HG02610 (cell line): Measurements from ENCODE around the gene ERC2.

ENCODE experiments used
- ATAC-seq: cut with Tn5 transposase; IDR thresholded peaks from one replicate; pipeline ENCODE4 v1.9.1; 2021; ENCODE audit warnings: mild to moderate bottlenecking, moderate library complexity; ENCODE audit not compliant: unreplicated experiment

The ERC2 gene

DNA sequence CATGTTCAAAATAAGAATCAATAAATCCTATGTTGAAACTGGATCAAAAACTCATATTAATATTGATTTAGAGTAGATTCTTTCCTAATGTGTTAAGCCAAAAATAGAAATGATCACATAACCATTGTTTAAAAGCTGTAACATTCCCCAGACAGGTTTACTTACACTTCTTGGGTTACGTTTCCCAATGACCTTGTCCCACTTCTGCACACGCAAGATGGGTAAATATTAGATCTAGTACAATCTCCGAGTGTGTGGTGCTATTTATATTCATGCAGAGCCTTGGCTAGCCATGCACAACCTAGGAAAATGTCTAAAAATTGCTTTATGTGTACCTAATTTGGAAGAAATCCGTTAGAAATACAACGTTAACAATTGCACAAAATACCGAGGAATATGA, 39.6 kb downstream of the ERC2 start:
- no peak for ATAC-seq

DNA sequence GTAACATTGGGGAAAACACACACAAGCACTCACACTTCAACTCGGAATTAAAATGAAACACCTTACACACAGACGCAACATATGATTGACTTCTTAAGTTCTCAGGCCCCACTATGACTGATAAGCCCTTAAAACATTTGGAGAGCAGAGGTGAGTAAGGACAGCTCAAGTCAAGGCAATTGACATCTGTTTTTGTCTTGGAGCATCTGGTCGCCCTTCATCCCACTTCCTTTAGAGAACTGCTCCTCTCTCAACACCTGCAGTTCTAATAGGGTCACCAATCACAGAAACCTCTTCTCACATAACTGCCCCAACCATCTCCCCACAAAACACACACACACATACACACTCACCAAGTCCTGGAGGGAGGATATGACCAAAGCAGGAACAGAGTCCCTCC, 43.4 kb downstream of the ERC2 start:
- ATAC-seq: no peak

DNA sequence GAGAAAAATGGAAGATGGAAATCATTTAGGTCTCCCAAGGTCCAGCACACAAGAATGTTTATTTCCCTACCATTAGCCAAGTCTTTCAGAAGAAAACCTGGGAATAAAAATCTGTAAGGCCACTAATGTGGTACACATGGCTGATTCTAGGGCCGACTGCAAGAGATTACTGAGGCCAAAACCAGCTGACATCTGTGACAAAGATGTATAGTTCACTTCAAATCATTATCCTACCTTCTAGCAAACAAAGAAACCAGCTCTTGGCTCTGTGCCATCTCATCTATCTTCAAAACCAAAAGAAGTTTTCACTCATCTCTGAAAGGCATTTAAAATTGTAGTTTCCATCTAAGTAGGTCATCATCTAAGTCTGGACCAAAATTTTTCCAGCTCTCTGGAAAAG, 43.9 kb downstream of the ERC2 start:
- ATAC-seq: no peak

DNA sequence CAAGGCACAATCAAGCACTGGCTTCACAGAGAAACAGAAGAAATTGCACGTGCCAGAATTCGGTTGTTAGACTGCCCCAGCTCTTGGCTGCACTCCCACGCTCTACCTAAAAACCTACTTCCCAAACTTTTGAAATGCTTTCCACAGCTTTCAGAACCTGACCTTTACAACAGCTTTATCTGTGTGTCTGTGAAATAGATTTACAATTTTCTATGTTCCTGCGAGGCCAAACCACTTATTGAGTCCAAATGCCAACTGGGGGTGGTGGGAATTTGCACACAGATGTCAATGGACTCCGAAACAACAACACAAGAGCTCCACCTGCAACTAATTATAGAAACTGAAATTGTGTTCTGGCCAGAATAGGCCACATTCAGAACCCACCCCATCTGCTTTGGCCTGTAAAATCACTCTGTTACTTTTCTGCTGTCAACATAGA, 44.6 kb downstream of the ERC2 start:
- ATAC-seq: no peak

- no peak for ATAC-seq
These were observed 46.0 kb downstream of the ERC2 start for GRCh38 chr3:56422316-56422715.

DNA sequence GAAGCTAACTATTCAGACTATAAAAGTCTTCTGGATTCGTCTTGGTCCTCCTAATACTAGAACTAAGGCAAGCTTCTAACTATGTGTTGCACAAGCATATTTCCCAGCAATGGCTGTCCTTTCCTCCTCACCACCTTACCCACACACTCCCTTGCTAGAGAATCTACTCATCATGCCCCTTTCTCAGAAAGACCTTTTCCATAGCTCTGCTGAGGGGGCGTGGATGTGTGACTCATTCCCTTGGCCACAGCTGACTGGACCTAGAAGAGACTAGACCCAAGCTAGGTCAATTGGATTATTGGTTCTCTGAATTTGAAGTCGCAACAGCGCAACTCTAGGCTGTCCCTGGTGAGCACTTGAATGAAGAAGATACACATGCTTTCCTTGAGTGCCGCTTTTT, 47.1 kb downstream of the ERC2 start:
- no peak for ATAC-seq

GRCh38 chr3:56415652-56416051, 52.6 kb downstream of the ERC2 start:
- no peak for ATAC-seq

- no peak for ATAC-seq
These were observed 54.4 kb downstream of the ERC2 start for GRCh38 chr3:56413911-56414310.

- no peak for ATAC-seq
These were observed 57.1 kb downstream of the ERC2 start for GRCh38 chr3:56411166-56411565.

- ATAC-seq: no peak
These were observed 57.7 kb downstream of the ERC2 start for GRCh38 chr3:56410576-56410975.

DNA sequence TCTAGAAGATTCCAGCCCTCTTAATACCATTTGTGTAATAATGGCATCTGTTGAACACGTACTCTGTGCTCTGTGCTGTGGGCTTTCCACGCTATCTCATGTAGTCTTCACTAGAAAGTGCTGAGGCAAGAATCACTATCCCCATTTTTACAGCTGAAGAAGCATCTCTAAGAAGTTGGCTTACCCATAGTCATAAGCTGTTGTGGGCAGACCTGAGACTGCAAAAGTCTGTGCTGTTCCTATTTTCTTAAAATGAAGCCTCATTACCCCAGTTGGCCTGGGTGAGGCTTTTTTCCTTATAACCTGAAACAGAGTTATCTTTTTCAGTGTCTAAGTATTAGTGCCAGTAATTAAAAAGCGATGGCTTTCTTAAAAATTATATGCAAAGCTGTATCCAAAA, 58.5 kb downstream of the ERC2 start:
- no peak for ATAC-seq

- ATAC-seq: no peak
These were observed 59.5 kb downstream of the ERC2 start for GRCh38 chr3:56408761-56409196.

- no peak for ATAC-seq
These were observed 61.3 kb downstream of the ERC2 start for GRCh38 chr3:56406826-56407515.

GRCh38 chr3:56404884-56405283, 63.4 kb downstream of the ERC2 start:
- ATAC-seq: no peak

DNA sequence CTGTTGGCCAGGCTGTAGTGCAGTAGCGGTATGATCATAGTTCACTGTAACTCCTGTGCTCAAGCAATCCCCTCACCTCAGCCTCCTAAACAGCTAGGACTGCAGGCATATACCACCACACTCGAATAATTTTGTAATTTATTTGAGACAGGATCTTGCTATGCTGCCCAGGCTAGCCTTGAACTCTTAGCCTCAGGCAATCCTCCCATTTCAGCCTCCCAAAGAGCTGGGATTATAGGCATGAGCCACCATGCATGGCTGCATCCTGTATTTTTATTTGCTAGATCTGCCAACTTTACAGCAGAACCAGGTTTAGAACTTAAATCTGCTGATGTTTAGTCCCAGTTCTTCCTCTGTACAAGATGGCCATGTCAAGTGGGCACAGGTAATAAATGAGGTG, 69.6 kb downstream of the ERC2 start:
- no peak for ATAC-seq

GRCh38 chr3:56397798-56398197, 70.5 kb downstream of the ERC2 start:
- ATAC-seq: no peak

GRCh38 chr3:56389183-56389830, 79.0 kb downstream of the ERC2 start:
- ATAC-seq: no peak

DNA sequence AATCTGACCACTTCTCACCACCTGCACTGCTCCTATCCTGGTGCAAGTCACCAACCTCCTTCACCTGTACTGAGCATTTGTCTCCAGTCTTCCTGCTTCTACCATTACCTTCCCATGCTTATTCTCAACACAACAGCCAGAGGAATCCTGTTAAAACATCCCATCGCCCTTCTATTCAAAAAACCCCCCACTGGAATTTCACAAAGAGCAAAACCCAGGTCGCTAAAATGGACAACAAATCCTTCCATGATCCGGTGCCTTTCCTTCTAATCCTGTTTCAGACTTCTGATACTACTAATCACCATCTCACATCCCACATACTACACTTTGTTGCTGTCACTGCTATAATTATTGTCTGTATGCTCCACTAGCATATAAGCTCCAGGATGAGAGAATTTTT, 85.2 kb downstream of the ERC2 start:
- ATAC-seq: no peak

GRCh38 chr3:56379723-56380287, 88.5 kb downstream of the ERC2 start:
- no peak for ATAC-seq

DNA sequence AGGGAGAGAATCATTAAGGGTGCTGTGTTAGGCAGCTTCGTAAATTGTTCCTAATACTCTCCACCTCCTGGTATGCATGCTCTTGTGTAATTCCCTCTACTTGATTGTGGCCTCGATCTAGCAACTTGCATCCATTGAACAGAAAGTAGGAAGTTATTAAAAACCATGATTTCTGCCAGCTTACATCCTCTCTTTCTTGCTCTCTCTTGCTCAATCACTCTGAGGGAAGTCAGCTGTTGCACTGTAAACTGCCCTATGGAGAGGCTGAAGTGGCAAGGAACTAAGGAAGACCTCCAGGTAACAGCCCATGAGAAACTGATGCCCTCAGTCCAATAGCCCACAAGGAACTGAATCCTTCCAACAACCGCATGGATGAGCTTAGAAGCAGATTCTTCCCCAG, 92.6 kb downstream of the ERC2 start:
- ATAC-seq: no peak

DNA sequence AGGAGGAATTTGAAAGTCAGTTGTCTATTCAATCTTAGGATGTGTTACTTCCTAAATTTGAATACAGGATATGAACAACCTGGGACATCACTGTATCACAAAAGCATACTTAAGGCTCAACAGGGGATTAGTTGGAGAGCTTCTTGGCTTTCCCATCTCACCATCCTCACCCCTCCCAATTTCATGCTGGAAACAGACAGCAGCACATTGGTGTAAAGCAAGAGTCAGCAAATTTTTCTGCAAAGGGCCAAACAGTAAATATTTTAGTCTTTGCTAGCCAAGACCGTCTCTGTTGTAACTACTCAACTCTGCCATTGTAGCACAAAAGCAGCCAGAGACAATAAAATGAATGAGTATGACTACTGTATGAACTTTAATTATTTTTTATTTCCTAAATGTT, 94.9 kb downstream of the ERC2 start:
- no peak for ATAC-seq

DNA sequence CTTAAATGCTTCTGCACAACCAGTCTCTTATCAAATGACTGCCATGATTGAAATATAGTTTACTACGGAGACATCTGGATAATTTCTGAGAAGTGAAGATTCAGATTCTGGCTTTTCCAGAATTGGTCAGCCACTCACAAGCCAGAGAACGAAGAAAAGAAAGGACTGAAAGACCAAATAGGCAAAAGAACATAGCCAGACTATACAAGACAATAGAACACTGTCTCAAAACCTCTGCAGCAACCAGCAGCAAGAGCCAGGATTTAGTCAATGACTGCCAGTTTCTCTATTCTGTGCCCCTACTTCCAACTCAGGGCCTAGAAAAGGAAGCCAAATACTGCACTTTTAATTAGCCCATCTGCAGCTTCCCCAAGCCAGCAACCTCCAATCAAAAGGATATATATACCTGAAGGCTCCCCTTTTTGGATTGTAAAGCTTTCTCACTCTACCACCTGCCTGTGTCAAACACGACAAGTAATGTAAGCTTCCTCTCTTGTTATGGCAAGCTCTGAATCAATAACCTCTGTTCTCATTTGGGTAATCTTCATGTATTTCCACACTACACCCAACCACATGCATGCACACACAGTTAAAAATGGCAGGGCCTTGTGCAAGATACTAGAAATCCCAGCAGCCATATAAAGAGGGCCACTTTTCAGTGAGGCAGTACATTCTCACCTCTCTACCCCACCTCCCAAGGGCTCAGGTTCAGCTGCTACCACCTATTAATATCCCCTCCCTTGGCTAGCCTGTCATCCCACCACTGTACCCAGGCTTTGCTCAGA, 97.1 kb downstream of the ERC2 start:
- no peak for ATAC-seq
